Neural cell (in vitro differentiated cells): ENCODE measurements around the gene MAST4. TPM values are rescaled to one million over a fixed set of nuclear protein-coding genes. Genes with fewer than 3 reads are reported as not detected.

ENCODE experiments used
- H2AFZ ChIP-seq: fragments of 200-600, 300-800 bp; sonication (generic), shearing (Covaris generic); 2 replicates; pipeline ENCODE4 v1.6.0; 2014; ENCODE audit warnings: low read depth, mild to moderate bottlenecking, antibody characterized with exemption, low read length, moderate library complexity
- H3F3A ChIP-seq: fragments of 200-600 bp; shearing (Covaris generic); 2 replicates; pipeline ENCODE4 v1.6.1; 2016; ENCODE audit warnings: mild to moderate bottlenecking, moderate library complexity, mixed read lengths, antibody characterized with exemption, low read length; ENCODE audit not compliant: insufficient read depth, poor library complexity, severe bottlenecking
- H3K27ac ChIP-seq: fragments of 200-600, 300-800 bp; sonication (generic), shearing (Covaris generic); 2 replicates; pipeline ENCODE4 v1.5.1; 2014; ENCODE audit warnings: mild to moderate bottlenecking, low read length, moderate library complexity
- H3K27me3 ChIP-seq: fragments of 300-800, 200-600 bp; sonication (generic), shearing (Covaris generic); 2 replicates; pipeline ENCODE4 v1.6.0; 2014; ENCODE audit warnings: mild to moderate bottlenecking, low read depth, low read length, moderate library complexity; ENCODE audit not compliant: insufficient read depth
- H3K36me3 ChIP-seq: fragments of 300-800, 200-600 bp; sonication (generic), shearing (Covaris generic); 2 replicates; pipeline ENCODE4 v1.5.1; 2014; ENCODE audit warnings: mild to moderate bottlenecking, antibody characterized with exemption, low read length, moderate library complexity; ENCODE audit not compliant: insufficient read depth
- H3K4me2 ChIP-seq: fragments of 300-800, 200-600 bp; sonication (generic), shearing (Covaris generic); 2 replicates; pipeline ENCODE4 v1.6.0; 2014; ENCODE audit warnings: mild to moderate bottlenecking, low read length
- H3K4me3 ChIP-seq: fragments of 300-800, 200-600 bp; sonication (generic), shearing (Covaris generic); 2 replicates; pipeline ENCODE4 v1.5.1; 2014; ENCODE audit warnings: mild to moderate bottlenecking, low read length, moderate library complexity
- H3K79me2 ChIP-seq: fragments of 200-600 bp; shearing (Covaris generic); replicated peaks from 2 replicates; pipeline ENCODE4 v1.6.0; 2014; ENCODE audit warnings: mild to moderate bottlenecking, low read length, moderate library complexity; ENCODE audit not compliant: insufficient read depth
- H3K9ac ChIP-seq: fragments of 300-800, 200-600 bp; sonication (generic), shearing (Covaris generic); 2 replicates; pipeline ENCODE4 v1.6.1; 2016; ENCODE audit warnings: mild to moderate bottlenecking, low read length, mixed read lengths
- H3K9me2 ChIP-seq: fragments of 200-600 bp; shearing (Covaris generic); 2 replicates; pipeline ENCODE4 v1.6.1; 2016; ENCODE audit warnings: mild to moderate bottlenecking, low read length, mixed read lengths; ENCODE audit not compliant: insufficient read depth
- H3K9me3 ChIP-seq: fragments of 200-600, 300-800 bp; sonication (generic), shearing (Covaris generic); 2 replicates; pipeline ENCODE4 v1.6.1; 2016; ENCODE audit warnings: mild to moderate bottlenecking, mixed run types, low read length, moderate library complexity, mixed read lengths
- H4K20me1 ChIP-seq: fragments of 200-600 bp; shearing (Covaris generic); 2 replicates; pipeline ENCODE4 v1.6.1; 2016; ENCODE audit warnings: mild to moderate bottlenecking, mixed run types; ENCODE audit not compliant: insufficient read depth
- CTCF ChIP-seq: fragments of 450-650 bp; IDR thresholded peaks from 2 replicates; pipeline ENCODE4 v1.5.1; 2014; ENCODE audit warnings: antibody characterized with exemption, mild to moderate bottlenecking, moderate library complexity; ENCODE audit not compliant: poor library complexity, severe bottlenecking
- EP300 ChIP-seq: fragments of 450-650 bp; conservative IDR thresholded peaks from 2 replicates; pipeline ENCODE4 v1.6.1; 2014; ENCODE audit warnings: antibody characterized with exemption, mild to moderate bottlenecking, moderate library complexity; ENCODE audit not compliant: poor library complexity, severe bottlenecking
- EZH2 ChIP-seq: fragments of 200-600, 300-800 bp; shearing (Covaris generic), sonication (generic); IDR thresholded peaks from 2 replicates; pipeline ENCODE4 v1.6.1; 2014; ENCODE audit warnings: antibody characterized with exemption, low read length, borderline replicate concordance, mild to moderate bottlenecking; ENCODE audit not compliant: insufficient read depth, poor library complexity, severe bottlenecking
- POLR2AphosphoS5 ChIP-seq: IDR thresholded peaks from 2 replicates; pipeline ENCODE4 v1.6.1; 2012
- RAD21 ChIP-seq: fragments of 450-650 bp; conservative IDR thresholded peaks from 2 replicates; pipeline ENCODE4 v1.6.1; 2014; ENCODE audit warnings: antibody characterized with exemption, mild to moderate bottlenecking, moderate library complexity
- SMC3 ChIP-seq: fragments of 450-650 bp; conservative IDR thresholded peaks from 2 replicates; pipeline ENCODE4 v1.6.1; 2014; ENCODE audit warnings: antibody characterized with exemption, mild to moderate bottlenecking, moderate library complexity; ENCODE audit not compliant: poor library complexity
- TAF1 ChIP-seq: IDR thresholded peaks from 2 replicates; pipeline ENCODE4 v1.6.1; 2012; ENCODE audit warnings: low read depth
- polyA plus RNA-seq: library from polyadenylated mRNA; depleted of rRNA; stranded (reverse); fragments of >200 nt; gene quantifications from 2 replicates; pipeline ENCODE4 v1.2.3, GENCODE V29; 2014

MAST4 gene
- polyA plus RNA-seq, 1 donor from 2014 or later: 2.3 TPM

DNA sequence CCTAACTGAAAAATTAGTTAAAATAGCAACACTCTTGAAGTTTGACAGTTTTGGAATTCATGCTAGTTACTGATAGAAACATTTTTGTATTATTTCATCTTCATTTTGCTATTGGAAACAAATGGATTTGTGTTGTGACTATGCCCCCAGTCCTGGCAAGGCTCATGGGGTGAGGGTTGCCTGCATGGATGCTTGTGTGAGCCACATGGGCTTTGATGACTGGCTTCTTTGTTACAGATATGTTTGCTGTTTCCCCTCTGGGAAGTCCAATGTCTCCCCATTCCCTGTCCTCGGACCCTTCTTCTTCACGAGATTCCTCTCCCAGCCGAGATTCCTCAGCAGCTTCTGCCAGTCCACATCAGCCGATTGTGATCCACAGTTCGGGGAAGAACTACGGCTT lies 556.2 kb downstream of the MAST4 start (continued):
- TF ChIP-seq EP300: no peak

DNA sequence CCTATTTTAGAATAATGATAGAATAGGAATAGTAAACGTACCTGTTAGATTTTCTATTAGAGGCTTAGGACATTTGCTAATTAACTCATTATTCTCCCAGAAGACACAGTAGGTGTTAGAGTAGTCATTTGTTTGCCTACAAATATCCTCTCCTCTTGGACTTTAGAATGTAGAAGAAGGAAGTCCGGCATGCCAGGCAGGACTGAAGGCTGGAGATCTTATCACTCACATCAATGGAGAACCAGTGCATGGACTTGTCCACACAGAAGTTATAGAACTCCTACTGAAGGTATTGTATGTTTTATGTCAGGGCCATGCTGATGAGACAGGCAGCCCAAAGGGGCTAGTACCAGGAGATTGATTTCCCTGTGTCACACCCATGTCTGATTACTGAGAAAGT lies 557.1 kb downstream of the MAST4 start:
- no peak overlapping the region for H3K9ac ChIP-seq
- H3K27ac ChIP-seq: no peak overlapping the region
- H3K4me2 ChIP-seq: no peak overlapping the region
- H4K20me1 ChIP-seq: no peaks in the 10 kb centered on the region
- no peaks in the 10 kb centered on the region for H3K79me2 ChIP-seq
- no peak overlapping the region for H3K4me3 ChIP-seq
- no peaks in the 10 kb centered on the region for H3K9me2 ChIP-seq
- no peaks in the 10 kb centered on the region for H3K9me3 ChIP-seq
- no peak for TF ChIP-seq CTCF
- no peak overlapping the region for H2AFZ ChIP-seq
- no peaks in the 10 kb centered on the region for H3K27me3 ChIP-seq
- H3K36me3 ChIP-seq: no peaks in the 10 kb centered on the region
- H3F3A ChIP-seq: no peaks in the 10 kb centered on the region

- Histone ChIP-seq H3K27ac (no peak overlapping the region), H3K4me3 (no peak overlapping the region), H2AFZ (no peak overlapping the region), H3K9me2 (no peaks in the 10 kb centered on the region), H3K9me3 (no peaks in the 10 kb centered on the region), H3K4me2 (no peak overlapping the region), H3F3A (no peaks in the 10 kb centered on the region), H3K36me3 (no peaks in the 10 kb centered on the region), H3K9ac (no peak overlapping the region), H4K20me1 (no peaks in the 10 kb centered on the region), H3K27me3 (no peaks in the 10 kb centered on the region), H3K79me2 (no peaks in the 10 kb centered on the region)
- no peak for TF ChIP-seq CTCF
These were observed 558.5 kb downstream of the MAST4 start for GRCh38 chr5:67154556-67155206.

GRCh38 chr5:67156976-67157583 lies 560.9 kb downstream of the MAST4 start:
- H3K9me2 ChIP-seq: no peaks in the 10 kb centered on the region
- no peaks in the 10 kb centered on the region for H4K20me1 ChIP-seq
- H3K4me3 ChIP-seq: no peak overlapping the region
- H3K9ac ChIP-seq: no peak overlapping the region
- no peak overlapping the region for H2AFZ ChIP-seq
- no peaks in the 10 kb centered on the region for H3K36me3 ChIP-seq
- TF ChIP-seq EZH2: no peak
- TF ChIP-seq RAD21: peak; percentile 70
- TF ChIP-seq TAF1: no peak
- TF ChIP-seq SMC3: peak; percentile 81
- peak; percentile 77 for TF ChIP-seq CTCF
- no peak for TF ChIP-seq POLR2AphosphoS5
- no peak for TF ChIP-seq EP300
- H3K27ac ChIP-seq: no peak overlapping the region
- no peak overlapping the region for H3K4me2 ChIP-seq
- H3K79me2 ChIP-seq: no peaks in the 10 kb centered on the region
- H3F3A ChIP-seq: no peaks in the 10 kb centered on the region
- no peaks in the 10 kb centered on the region for H3K27me3 ChIP-seq
- H3K9me3 ChIP-seq: no peaks in the 10 kb centered on the region
